ENCODE data around the gene CLN6.
"Not testable (repeated sequence)": the region's sequence is repeated elsewhere in the genome, so short reads cannot be mapped to it uniquely, and the experiment has no call there.

Gene CLN6

GRCh38 chr15:68256675-68257450 lies 27.3 kb upstream of the CLN6 start:
- H3K4me3 ChIP-seq (ENCODE audit: low read depth, low read length), result peak overlapping the region; percentile 47

GRCh38 chr15:68252925-68253534 lies 23.5 kb upstream of the CLN6 start:
- H3K4me3 ChIP-seq (ENCODE audit: low read depth, low read length), result no peak overlapping the region

- no peak overlapping the region for H3K4me3 ChIP-seq (ENCODE audit: low read depth, low read length)
Observed at GRCh38 chr15:68249058-68249713, 19.7 kb upstream of the CLN6 start.

- H3K4me3 ChIP-seq (ENCODE audit: low read depth, low read length), result no peak overlapping the region
Observed at GRCh38 chr15:68244235-68244634, 14.7 kb upstream of the CLN6 start.

GRCh38 chr15:68241088-68241935 lies 11.8 kb upstream of the CLN6 start:
- no peak overlapping the region for H3K4me3 ChIP-seq (ENCODE audit: low read depth, low read length)

- no peak overlapping the region for H3K4me3 ChIP-seq (ENCODE audit: low read depth, low read length)
Observed at GRCh38 chr15:68239025-68239424, 9.5 kb upstream of the CLN6 start.

GRCh38 chr15:68235022-68235421 lies 5.5 kb upstream of the CLN6 start:
- no peak overlapping the region for H3K4me3 ChIP-seq (ENCODE audit: low read depth, low read length)

GRCh38 chr15:68234520-68234919 lies 5.0 kb upstream of the CLN6 start:
- H3K4me3 ChIP-seq (ENCODE audit: low read depth, low read length), result not testable (repeated sequence)

- no peak overlapping the region for H3K4me3 ChIP-seq (ENCODE audit: low read depth, low read length)
Observed at GRCh38 chr15:68234060-68234459, 4.5 kb upstream of the CLN6 start.

GRCh38 chr15:68232937-68233336 lies 3.4 kb upstream of the CLN6 start:
- H3K4me3 ChIP-seq (ENCODE audit: low read depth, low read length), result no peak overlapping the region

GRCh38 chr15:68232449-68232848 lies 2.9 kb upstream of the CLN6 start:
- H3K4me3 ChIP-seq (ENCODE audit: low read depth, low read length), result no peak overlapping the region

- H3K4me3 ChIP-seq (ENCODE audit: low read depth, low read length), result no peak overlapping the region
Observed at GRCh38 chr15:68231102-68231818, 1.7 kb upstream of the CLN6 start.

- H3K4me3 ChIP-seq (ENCODE audit: low read depth, low read length), result peak overlapping the region; percentile 63
Observed at GRCh38 chr15:68230157-68231100, 901 bp upstream of the CLN6 start.

- peak overlapping the region; percentile 81 for H3K4me3 ChIP-seq (ENCODE audit: low read depth, low read length)
Observed at GRCh38 chr15:68228971-68229385, 550 bp downstream of the CLN6 start.

GRCh38 chr15:68228143-68228970 lies 1.2 kb downstream of the CLN6 start:
- peak overlapping the region; percentile 81 for H3K4me3 ChIP-seq (ENCODE audit: low read depth, low read length)

- H3K4me3 ChIP-seq (ENCODE audit: low read depth, low read length), result no peak overlapping the region
Observed at GRCh38 chr15:68227643-68228142, 1.8 kb downstream of the CLN6 start.

GRCh38 chr15:68225442-68225841 lies 4.1 kb downstream of the CLN6 start:
- not testable (repeated sequence) for H3K4me3 ChIP-seq (ENCODE audit: low read depth, low read length)

GRCh38 chr15:68224546-68225250 lies 4.8 kb downstream of the CLN6 start:
- H3K4me3 ChIP-seq (ENCODE audit: low read depth, low read length), result no peak overlapping the region
